NCI-H2081 treated with DMSO at 0.1 percent for 48 hours (cell line): Measurements from ENCODE around the gene PRSS3.
"Not testable (repeated sequence)": the region's sequence is repeated elsewhere in the genome, so short reads cannot be mapped to it uniquely, and the experiment has no call there.

Source experiments
- DNase-seq: peaks from one replicate; lab custom pipeline; 2025; lab: John Stamatoyannopoulos, UW

Gene PRSS3

DNA sequence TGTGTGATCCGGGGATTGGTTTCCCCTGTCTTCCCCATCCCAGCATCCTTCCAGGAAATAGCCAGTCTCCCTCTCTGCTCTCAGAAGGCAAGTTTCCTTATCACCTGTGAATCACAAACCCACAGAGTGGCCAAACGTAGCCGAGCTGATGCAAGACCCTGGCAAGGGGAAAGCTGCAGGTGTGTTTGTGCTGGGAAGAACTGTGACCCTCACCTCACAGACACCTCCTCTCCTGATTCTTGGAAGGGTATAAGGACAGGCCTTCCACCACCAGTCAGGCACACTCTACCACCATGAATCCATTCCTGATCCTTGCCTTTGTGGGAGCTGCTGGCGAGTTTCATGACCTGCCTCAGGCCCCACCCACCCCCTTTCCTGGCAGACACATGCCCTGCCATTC lies at the start of gene PRSS3:
Gene PRSS3 (plus strand): TSS at position 281 of the 400 bp plus-strand sequence. CDS start 13 bp downstream, at position 294.
- no peak for DNase-seq

DNA sequence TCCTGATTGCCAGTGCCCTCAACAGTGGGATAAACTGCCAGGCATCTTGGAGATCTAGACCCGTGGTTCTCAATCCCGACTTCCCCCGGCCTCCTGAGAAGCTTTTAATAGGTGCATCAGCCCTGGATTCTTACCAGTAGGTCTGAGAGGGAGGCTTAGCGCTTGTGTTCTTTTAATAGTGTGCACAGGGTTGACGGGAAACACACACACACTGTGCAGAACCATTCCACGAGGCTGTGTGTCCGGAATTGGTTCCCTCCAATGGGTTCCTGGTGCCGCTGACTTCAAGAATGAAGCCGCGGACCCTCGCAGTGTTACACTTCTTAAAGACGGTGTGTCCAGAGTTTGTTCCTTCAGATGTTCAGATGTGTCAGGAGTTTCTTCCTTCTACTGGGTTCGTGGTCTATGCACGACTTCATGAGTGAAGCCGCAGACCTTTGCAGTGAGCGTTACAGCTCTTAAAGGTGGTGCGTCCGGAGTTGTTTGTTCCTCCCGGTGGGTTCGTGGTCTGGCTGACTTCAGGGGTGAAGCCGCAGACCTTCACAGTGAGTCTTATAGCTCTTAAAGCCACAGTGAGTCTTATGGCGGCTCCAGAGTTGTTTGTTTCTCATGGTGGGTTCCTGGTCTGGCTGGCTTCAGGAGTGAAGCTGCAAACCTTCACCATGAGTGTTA lies 46.6 kb upstream of the PRSS3 start:
- no peak for DNase-seq

DNA sequence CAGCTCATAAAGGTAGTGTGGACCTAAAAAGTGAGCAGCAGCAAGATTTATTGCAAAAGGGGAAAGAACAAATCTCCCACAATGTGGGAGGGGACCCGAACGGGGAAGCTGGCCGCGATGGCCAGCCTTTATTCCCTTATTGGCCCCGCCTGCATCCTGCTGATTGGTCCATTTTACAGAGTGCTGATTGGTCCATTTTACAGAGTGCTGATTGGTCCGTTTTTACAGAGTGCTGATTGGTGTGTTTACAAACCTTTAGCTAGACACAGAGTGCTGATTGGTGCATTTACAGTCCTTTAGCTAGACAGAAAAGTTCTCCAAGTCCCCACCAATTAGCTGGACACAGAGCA lies 46.1 kb upstream of the PRSS3 start:
- DNase-seq = not testable (repeated sequence)

DNA sequence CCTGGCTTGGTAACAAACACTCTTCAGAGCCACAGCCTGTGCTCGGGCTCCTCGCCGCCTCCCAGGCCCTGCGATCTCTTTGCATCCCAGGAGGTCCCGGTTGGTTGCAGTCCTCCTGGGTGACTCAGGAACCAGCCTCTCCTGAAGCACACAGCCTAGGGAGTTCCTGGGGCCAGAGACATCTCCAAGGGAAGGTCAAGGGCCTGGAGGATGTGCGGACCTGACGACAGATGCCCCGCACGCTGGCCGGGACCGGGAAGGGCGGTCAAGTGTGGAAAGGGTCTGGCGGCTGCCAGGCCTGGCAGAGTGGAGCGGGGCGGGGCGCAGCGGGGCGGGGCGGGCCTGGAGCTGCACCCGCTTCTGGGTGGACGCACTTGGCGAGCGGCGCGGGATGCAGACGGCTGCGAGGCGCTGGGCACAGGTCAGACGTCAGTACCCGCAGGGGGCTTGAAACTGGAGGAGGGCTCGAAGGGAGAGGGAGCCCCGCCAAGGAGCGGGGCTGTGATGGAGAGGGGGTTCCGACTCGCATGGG lies 45.0 kb upstream of the PRSS3 start:
- no peak for DNase-seq

DNA sequence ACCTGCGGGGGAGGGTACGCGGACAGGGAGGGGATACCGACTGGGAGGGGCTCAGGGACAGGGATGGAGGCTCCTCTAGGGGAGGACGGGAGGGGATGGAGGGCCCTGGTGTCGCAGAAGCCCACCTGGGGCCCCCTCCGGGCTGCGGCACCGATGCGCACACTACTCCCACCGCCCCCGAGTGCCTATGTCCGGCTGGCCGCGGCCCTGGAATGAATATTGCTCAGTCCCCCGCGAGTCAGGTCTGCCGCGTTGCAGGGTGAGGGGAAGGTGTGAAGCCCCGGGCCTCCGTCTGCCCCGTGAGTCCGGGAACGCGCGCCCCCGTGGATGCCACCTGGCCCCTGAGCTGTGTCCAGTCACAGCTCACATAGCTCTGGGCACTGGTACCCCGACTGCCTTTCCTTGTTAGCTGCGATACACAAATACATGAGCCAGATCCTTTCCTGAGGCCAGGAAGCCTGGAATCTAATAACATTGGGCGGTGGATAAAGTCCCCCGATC lies 44.5 kb upstream of the PRSS3 start:
- no peak for DNase-seq

DNA sequence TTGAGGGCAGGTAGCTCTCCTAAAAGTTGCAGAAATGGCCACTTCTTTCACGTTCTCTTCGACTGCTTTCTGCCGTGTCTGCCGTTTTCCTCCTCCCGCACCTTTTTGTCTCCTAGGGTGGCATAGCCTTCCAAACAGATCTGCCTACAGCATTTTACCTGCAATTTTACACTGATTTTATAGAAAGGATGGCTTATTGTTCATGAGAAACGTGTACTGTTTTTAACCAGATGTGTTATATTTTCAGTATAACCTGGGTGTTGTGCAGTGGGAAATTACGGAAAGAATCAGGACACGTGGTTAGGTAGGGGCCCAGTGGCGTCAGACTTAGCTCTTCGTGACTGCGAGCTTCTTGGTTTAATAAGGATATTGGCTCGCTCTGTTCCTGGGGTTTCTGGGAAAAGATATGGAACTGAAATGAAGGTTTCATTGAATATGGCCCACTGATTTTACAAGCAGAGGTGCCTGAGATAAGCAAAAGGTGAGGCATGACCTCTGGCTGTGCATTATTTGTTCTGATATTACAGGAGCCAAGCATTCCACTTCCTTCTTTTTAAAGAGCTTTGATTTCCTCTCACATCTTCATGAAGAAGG lies 43.7 kb upstream of the PRSS3 start:
- DNase-seq = no peak

DNA sequence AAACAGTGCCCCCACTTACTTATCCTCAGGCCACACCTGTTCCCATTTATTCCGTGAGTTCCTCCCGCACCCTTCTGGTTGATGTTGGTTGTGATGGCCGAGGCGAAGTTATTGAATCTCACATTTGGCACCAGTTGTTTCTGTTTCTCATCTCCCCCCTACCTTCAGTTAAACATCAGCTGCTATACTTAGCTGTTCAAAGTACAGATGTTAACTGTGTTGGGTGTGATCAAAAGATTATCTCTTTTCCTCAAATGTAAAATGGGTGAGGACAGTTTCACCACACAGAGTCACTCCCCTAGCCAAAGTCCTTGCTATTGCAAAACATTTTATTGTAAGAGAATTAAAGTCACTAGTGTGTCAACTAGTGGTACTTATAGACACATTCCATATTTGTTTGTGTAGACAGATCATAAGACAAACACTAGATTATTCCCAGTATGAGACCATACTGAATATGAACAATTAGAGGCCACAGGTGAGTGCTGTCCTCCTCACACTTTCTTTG lies 43.2 kb upstream of the PRSS3 start:
- no peak for DNase-seq

DNA sequence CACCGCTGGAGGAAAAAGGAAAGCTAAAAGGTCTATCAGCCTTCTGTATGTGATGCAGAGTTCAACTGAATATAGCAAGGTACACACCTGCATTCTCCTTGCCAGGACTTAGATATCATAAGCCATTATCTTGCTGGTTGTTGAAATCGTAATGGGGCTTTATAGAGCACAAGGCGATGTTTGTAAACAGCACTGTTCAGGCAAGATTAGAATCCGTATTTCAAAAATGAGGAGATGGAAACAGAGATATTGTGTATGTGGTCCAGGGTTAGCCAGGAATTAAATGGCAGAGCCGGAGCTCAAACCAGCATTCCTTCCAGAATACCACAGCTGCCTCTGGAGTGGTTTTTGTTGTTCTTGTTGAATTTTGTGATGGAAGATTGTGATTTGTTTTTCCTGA lies 42.6 kb upstream of the PRSS3 start:
- DNase-seq = not testable (repeated sequence)

DNA sequence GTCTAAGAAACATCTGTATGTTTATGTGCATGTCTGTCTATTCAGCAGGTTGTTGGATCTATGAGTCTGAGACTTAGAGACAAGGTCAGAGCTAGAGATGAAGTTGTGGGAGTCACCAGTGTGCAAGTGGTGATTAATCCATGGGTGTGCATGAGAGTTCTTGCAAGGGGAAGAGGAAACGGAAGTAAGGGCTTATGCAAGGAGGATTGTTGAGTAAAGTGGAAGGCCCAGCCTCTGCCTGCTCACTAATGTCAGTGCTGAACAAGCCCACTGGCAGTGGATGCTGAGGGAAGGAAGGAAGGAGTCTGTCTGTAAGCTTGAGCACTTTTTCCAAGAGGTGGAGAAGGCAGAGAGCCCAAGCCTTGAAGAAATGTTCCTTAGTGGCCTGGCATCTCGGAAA lies 35.7 kb upstream of the PRSS3 start:
- DNase-seq = not testable (repeated sequence)

DNA sequence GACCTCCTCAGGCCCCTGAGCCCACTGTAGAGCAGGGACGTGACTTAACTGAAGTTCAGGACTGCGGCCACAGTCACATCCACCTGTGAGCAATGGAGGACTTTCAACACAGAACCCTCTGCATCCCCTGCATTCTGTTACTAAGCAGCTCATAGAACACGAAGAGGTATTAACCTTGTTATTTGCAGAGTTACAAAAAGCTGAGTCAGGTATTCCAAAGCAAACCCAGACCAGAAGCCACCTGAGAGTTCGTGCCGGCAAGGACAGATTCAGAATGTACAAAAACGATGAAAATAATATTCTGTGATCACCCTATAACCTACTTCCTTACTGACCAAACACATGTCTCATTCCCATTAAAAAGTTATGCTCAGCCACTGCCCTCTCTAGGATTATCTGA lies 33.0 kb upstream of the PRSS3 start:
- no peak for DNase-seq

DNA sequence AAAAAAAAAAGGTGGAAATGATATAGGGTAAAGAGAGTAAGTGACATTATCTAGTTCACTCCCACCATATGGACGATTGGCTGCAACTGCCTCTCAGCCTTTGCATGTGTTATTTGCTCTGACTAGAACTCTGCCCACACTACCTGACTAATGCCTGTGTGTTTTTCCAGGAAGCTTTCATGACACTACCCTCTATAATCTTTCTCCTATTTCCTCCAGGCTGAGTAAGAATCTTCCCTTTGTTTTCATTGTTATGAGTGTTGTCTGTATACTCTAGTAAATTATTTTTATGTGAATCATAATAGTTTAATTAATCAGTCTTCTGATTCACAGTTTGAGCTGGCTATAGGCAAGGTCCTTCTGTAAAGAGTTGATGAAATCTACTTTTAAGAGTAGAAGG lies 31.7 kb upstream of the PRSS3 start:
- DNase-seq = not testable (repeated sequence)

DNA sequence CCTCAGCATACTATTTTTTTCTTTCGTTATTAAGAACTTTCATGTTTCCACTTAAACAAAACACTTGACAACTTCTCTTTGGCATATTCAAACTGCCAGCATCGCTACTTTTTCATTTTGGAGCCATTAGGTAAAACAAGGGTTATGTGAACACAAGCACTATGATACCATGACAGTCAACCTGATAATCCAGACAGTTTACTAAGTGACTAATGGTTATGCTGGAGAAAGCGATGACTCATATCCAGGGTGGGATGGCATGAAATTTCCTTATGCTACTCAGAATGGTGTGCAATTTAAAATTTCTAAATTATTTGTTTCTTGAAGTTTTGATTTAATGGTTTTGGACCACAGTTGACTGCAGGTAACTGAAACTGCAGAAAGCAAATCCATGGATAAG lies 29.9 kb upstream of the PRSS3 start:
- DNase-seq = no peak

DNA sequence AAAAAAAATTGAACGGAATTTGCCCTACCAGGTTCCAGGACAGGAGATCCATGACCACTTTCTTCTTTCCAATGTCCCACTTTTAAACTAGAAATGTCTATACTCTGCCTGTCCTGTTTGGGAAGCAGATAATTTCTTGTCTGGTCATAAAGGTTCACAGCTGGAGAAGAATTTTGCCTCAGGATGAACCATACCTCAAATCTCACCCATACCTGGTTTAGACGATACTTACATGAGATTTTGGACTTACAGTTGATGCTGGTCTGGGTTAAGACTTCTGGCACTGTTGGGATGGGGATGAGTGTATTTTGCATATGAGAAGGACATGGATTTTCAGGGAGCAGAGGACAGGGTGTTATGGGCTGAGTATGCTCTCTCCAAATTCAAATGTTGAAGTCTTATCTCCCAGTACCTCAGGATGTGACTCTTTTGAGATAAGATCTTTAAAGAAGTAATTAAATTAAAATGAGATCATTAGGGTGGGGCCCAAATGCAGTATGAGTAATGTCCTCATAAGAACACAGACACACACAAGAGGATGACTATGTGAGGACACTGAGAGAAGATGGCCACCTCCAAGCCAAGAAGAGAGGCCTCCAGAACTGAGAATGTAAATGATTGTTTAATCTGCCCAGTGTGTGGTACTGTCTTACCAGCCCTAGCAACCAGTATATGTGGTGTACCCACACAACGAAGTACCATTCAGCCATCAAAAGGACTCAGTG lies 25.0 kb upstream of the PRSS3 start:
- DNase-seq = not testable (repeated sequence)

DNA sequence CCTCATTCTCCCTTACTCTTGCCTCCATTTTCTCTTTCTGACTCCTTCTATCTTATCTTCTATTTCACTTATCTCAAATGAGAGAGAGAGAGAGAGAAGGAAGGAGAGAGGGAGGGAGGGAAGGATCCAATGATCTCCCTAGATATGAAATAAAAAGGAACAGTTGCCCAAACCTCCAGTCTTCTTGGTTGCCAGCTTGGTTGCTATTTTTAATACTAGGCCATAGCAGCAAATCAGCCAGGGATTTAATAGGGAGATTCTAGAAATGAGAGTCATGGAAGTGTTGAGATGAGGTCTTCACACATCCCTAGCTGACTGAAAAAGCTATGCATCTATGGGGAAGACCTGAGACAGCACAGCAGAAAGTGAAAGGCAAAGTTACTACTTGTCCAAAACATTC lies 22.2 kb upstream of the PRSS3 start:
- DNase-seq = not testable (repeated sequence)

DNA sequence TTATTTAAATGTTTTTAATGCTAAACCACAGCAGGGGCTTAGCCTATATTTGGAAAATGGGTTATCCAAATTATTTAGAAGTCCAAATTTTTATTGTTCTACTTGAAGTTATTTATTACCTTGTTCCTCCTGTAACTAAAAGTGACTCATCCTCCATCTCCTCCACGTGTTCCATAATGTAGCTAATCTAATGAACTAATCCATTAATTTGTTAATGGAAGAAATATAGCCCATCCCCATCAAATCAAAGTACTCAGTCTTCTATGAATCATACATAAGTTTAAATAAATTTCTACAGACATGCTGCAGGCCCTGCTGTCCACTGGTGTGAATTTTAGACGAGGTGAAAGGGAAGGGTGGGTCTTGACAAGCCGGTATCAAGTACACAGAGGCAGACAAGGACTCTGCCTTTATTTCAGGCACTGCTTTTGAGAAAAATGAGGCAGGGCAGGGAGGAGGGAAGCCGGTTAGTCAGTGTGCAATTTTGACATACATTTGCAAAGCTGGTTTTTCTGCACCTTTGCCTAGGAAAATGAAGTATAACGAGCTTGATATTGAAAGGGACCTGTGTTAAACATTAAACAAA lies 21.2 kb upstream of the PRSS3 start:
- DNase-seq = not testable (repeated sequence)

DNA sequence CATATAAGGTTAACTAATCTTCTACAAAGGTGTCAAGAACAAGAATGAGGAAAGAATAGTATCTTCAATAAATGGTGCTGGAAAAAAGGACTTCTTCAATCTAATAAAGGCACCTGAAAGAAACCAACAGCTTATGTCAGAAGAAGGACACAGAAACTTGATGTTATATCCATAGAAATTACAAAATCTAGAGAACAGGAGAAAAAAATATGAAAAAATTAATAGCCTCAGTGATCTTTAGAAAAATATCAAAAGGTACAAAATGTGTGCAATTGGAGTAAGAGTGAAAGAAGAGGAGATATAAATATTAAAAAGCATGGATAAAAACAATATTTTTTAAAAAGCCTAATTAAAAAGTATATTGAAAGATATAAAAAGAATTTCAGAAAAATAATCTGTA lies 18.8 kb upstream of the PRSS3 start:
- no peak for DNase-seq

DNA sequence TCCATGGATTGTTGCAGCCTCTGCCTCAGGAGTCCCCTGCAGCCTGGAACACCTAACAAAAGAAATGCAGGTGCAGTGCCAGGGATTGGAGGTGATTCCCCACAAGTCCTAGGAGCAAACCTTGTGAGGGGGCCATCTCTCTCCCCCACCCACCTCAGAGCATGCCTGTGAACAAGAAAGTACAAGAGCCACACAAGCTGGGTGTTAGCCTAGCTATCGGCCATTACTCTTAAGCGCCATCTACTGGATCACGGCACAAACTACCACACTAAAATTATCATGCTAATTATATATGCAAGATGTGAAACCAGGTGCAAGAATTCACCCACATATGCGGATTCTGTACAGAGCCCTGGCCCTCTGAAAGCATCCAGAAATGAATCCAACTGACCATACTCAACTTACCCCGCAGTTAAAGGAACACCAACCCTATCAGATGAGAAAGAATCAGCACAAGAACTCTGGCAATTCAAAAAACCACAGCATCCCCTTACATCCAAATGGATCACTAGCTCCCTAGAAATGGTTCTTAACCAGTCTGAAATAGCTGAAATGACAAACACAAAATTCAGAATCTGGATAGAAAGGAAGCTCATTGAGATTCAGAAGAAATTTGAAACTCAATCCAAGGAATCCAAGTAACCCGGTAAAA lies 16.5 kb upstream of the PRSS3 start:
- DNase-seq = peak; percentile 71

DNA sequence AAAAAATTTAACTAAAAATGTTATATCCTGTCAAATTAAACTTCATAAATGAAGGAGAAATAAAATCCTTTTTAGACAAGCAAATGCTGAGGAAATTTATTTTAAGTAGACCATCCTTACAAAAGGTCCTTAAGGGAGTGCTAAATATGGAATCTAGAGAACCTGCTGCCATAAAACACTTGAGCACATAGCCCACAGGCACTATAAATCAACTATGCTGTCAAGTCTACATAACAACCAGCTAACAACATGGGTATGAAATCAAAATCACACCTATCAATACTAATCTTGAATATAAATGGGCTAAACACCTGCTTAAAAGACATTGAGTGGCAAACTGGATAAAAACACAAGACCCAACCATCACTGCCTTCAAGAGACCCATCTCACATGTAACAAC lies 15.1 kb upstream of the PRSS3 start:
- DNase-seq = no peak

DNA sequence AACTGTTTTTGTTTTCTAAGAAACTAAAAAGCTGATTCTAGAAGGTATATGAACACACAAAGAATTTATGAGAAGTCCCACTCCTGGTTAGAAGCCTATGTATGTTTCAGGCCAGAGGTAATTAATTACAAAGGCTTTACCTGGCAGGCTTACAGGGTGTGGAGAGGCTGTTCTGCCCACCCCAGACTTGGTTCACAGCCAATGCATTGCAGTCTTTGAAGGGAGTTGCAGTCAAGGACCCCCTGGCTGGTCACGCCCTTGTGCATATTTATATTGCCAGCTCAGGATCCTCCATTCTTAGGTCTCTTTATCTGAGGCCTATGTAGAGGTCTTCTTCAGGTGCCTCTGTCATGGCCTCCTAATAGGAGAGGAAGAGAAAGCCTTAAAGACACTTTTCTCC lies 13.6 kb upstream of the PRSS3 start:
- DNase-seq = no peak

DNA sequence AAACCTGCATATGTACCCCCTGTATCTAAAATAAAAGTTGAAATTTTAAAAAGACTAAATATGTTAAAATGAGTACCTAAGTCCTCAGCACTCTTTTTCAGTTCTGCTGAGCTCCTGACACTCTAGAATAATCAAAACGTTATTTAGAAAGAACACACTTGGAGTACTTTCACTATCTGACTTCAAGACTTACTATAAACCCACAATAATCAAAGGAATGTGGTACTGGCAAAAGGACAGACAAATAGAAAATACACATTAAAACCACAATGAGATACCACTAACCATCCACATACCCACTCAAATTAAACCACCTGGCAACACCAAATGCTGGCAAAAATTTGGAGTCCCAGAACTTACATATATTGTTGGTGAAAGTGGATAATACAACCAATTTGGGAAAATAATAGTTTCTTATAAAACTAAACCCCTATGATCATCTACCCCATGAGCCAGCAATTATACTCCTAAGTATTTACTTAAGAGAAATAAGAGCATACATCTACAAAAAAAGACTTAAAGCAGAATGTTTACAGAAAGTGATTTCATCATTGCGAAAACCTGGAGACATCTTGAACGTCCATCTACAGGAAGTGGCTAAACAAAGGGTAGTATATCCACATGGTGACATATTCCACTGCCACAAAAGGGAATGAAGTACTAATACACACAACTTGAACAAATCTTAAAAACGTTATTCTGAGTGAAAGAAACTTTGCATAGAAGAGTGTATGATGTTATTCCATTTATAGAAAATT lies 12.8 kb upstream of the PRSS3 start:
- no peak for DNase-seq

DNA sequence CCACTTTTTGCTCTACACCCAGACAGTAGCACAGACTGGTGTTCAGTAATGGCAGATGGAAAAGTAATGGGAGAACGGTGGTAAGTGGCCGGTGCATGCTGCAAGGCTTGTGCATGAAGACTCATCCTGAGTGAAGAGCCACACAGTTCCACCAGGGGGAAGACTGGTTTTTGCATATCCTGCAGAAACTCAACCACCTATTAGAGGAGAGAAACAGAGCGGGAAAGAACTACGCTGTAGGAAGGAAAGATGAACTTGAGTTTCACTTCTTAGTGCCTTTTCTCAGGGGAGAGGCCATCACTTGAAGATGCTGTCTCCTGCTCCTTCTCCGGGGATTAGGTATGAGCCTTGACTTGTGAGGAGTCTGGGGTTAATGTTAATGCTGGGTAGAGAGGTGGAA lies 9.4 kb upstream of the PRSS3 start:
- no peak for DNase-seq
